ENCODE results near the gene AGL. TPM values are rescaled to one million over a fixed set of nuclear protein-coding genes. Genes with fewer than 3 reads are reported as not detected.
"Not testable (repeated sequence)": the region's sequence is repeated elsewhere in the genome, so short reads cannot be mapped to it uniquely, and the experiment has no call there.

The AGL gene
- total RNA-seq, 2 experiments from 2014 or later = 12.6 to 13.2 TPM

DNA sequence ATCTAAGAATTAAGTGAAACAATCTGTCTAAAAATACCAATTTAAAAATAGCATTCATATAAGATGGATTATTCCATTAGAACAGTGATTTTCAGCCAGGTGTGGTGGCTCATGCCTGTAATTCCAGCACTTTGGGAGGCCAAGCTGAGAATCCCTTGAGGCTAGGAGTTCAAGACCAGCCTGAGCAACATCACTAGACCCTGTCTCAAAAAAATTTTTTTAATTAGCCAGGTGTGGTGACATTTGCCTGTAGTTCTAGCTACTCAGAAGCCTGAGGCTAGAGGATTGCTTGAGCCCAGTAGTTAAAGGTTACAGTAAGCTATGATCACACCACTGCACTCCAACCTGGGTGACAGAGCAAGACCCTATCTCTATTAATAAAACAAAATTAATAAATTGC is 84.6 kb downstream of the AGL start:
- DNase-seq = no peak
- H3K4me3 Mint-ChIP-seq = no peak overlapping the region
- peaks cover 7% of the 10 kb centered on the region for H3K27me3 Mint-ChIP-seq
- H3K36me3 Mint-ChIP-seq (ENCODE audit: low read depth) = no peaks in the 10 kb centered on the region
- POLR2A ChIA-PET = no interaction called here
- CTCF ChIA-PET = interaction anchor here (0.6 kb wide), 1 partner anchor 124 kb away, joined by 5 read pairs; no protein-coding TSS in a partner anchor
- H3K27ac Mint-ChIP-seq = no peak overlapping the region
- H3K9me3 Mint-ChIP-seq = peaks cover 8% of the 10 kb centered on the region
- H3K4me1 Mint-ChIP-seq = no peaks in the 10 kb centered on the region

DNA sequence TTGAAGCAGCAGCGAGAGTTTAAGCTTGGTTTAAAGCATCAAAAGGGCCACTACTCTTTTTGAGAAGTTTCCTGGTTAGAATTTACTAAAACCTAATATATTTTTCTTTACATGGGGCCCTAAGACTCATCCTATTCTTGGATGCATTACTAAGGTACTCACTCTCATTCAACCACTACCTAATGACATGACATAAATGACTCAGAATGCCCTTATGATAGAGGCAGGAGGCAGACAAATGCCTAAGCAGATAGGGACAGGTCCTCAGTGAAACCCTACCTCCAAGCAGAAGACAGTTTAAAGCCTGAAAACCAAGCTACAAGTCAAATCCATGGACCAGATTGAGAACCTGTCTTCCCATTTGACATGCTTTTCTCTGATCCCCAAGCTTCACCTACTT is 85.4 kb downstream of the AGL start:
- ChIA-PET POLR2A (no interaction called here), CTCF (interaction anchor here (0.6 to 1.0 kb wide), 2 partner anchors 56 to 125 kb away, joined by 3 to 5 read pairs; no protein-coding TSS in a partner anchor)
- H3K9me3 Mint-ChIP-seq = peaks cover 8% of the 10 kb centered on the region
- no peak overlapping the region for H3K4me3 Mint-ChIP-seq
- H3K36me3 Mint-ChIP-seq (ENCODE audit: low read depth) = no peaks in the 10 kb centered on the region
- no peak for DNase-seq
- H3K27ac Mint-ChIP-seq = no peak overlapping the region
- peaks cover 7% of the 10 kb centered on the region for H3K27me3 Mint-ChIP-seq
- H3K4me1 Mint-ChIP-seq = no peaks in the 10 kb centered on the region

DNA sequence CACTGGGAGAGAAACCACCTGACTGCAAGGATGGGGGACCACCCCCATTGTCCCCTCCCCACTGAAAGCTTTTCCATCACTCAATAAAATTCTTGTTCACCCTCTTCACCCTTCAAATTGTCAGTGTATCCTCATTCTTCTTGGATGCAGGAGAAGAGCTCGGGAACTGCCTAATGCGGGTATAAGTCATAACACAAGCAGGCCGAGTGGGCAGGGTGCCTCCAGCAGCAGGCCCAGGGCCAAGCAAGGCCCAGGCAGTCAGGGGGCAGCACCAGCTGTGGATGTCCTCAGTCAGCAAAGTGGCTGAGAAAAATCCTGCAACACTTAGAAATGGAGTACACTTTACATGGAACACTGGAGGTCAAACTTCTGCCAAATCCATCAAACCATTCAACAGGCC is 85.9 kb downstream of the AGL start:
- Mint-ChIP-seq H3K4me1 (no peaks in the 10 kb centered on the region), H3K4me3 (no peak overlapping the region), H3K27me3 (peaks cover 7% of the 10 kb centered on the region), H3K36me3 (ENCODE audit: low read depth) (no peaks in the 10 kb centered on the region), H3K9me3 (peaks cover 8% of the 10 kb centered on the region), H3K27ac (no peak overlapping the region)
- ChIA-PET POLR2A (no interaction called here), CTCF (interaction anchor here (1.0 kb wide), 1 partner anchor 57 kb away, joined by 3 read pairs; no protein-coding TSS in a partner anchor)
- no peak for DNase-seq

DNA sequence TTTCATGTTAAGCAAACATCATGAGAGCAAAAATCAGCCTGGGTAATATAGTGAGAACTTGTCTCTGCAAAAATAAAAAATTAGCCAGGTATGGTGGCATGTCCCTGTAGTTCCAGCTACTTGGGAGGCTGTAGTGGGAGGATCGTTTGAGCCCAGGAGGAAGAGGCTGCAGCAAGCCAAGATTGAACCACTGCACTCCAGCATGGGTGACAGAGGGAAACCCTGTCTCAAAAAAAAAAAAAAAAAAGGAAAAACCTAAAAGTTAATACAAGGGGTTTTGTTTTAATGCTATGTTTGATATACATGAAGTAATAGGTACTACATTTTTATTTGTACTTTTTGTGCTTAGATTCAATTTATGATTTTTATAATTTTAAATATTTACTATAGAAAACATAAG is 92.6 kb downstream of the AGL start:
- no peak overlapping the region for H3K4me3 Mint-ChIP-seq
- POLR2A ChIA-PET = no interaction called here
- no peaks in the 10 kb centered on the region for H3K4me1 Mint-ChIP-seq
- H3K27me3 Mint-ChIP-seq = peaks cover 3% of the 10 kb centered on the region
- no peak overlapping the region for H3K27ac Mint-ChIP-seq
- H3K36me3 Mint-ChIP-seq (ENCODE audit: low read depth) = no peaks in the 10 kb centered on the region
- H3K9me3 Mint-ChIP-seq = no peaks in the 10 kb centered on the region
- CTCF ChIA-PET = no interaction called here
- no peak for DNase-seq

GRCh38 chr1:99943223-99943794 is 93.1 kb downstream of the AGL start:
- CTCF ChIA-PET = interaction anchor here (0.6 kb wide), 1 partner anchor 17 kb away, joined by 3 read pairs; no protein-coding TSS in a partner anchor
- H3K36me3 Mint-ChIP-seq (ENCODE audit: low read depth) = no peaks in the 10 kb centered on the region
- no peaks in the 10 kb centered on the region for H3K4me1 Mint-ChIP-seq
- H3K4me3 Mint-ChIP-seq = no peak overlapping the region
- H3K27ac Mint-ChIP-seq = no peak overlapping the region
- H3K9me3 Mint-ChIP-seq = no peaks in the 10 kb centered on the region
- no peak for DNase-seq
- POLR2A ChIA-PET = no interaction called here
- peaks cover 3% of the 10 kb centered on the region for H3K27me3 Mint-ChIP-seq

GRCh38 chr1:99944192-99944591 is 94.0 kb downstream of the AGL start:
- Mint-ChIP-seq H3K27ac (no peak overlapping the region), H3K27me3 (peaks cover 3% of the 10 kb centered on the region), H3K9me3 (no peaks in the 10 kb centered on the region), H3K4me3 (no peak overlapping the region), H3K36me3 (ENCODE audit: low read depth) (no peaks in the 10 kb centered on the region), H3K4me1 (no peaks in the 10 kb centered on the region)
- CTCF ChIA-PET = interaction anchor here (0.6 kb wide), 1 partner anchor 16 kb away, joined by 3 read pairs; no protein-coding TSS in a partner anchor
- POLR2A ChIA-PET = no interaction called here
- DNase-seq = no peak

DNA sequence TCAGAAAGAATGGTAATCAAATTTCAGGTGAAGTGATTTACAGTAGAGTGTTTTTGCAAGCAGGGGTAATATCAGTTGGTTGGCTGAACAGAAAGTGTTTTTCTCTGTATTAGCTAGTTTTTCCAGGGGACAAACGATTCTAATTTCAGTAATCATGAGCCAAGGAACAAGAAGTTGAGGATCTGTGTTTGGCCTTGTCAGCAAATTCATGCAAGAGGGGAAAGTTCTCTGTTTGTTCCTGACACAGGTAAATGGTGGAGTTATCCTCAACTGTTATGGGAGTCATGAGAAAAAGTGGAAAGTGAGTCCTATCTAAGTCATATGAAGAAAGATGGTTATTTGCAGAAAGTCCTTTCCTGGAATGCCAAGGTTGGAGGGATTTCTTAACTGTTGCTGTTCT is 95.0 kb downstream of the AGL start:
- H3K4me1 Mint-ChIP-seq = no peaks in the 10 kb centered on the region
- no peak for DNase-seq
- no peak overlapping the region for H3K27ac Mint-ChIP-seq
- POLR2A ChIA-PET = no interaction called here
- no peaks in the 10 kb centered on the region for H3K36me3 Mint-ChIP-seq (ENCODE audit: low read depth)
- CTCF ChIA-PET = interaction anchor here (0.7 to 0.9 kb wide), 2 partner anchors 34 to 91 kb away, joined by 3 read pairs; no protein-coding TSS in a partner anchor
- peaks cover 3% of the 10 kb centered on the region for H3K27me3 Mint-ChIP-seq
- no peak overlapping the region for H3K4me3 Mint-ChIP-seq
- no peaks in the 10 kb centered on the region for H3K9me3 Mint-ChIP-seq

DNA sequence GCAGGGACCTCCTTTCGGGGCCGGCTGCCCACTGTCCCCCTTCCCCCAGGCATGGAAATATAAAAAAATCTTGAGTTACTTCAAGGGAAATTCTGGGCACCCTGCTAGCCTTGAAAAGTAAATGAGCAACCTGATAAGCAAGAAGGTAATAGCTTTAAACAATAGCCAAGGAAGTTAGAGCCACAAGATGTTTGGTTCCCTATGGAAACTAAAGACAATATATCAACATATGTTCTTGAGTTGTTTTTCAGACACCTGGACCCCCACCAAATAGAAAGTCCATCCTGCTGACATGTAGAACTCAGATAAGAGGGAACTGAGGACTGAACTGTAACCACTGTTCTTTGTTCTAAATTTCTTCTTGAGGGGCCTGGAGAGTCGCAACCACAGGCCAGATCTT is 100.3 kb downstream of the AGL start:
- H3K36me3 Mint-ChIP-seq (ENCODE audit: low read depth) = no peaks in the 10 kb centered on the region
- POLR2A ChIA-PET = no interaction called here
- CTCF ChIA-PET = no interaction called here
- H3K27ac Mint-ChIP-seq = no peak overlapping the region
- DNase-seq = no peak
- H3K4me3 Mint-ChIP-seq = no peak overlapping the region
- H3K4me1 Mint-ChIP-seq = no peaks in the 10 kb centered on the region
- peaks cover 3% of the 10 kb centered on the region for H3K27me3 Mint-ChIP-seq
- no peaks in the 10 kb centered on the region for H3K9me3 Mint-ChIP-seq

- no peaks in the 10 kb centered on the region for H3K9me3 Mint-ChIP-seq
- H3K36me3 Mint-ChIP-seq (ENCODE audit: low read depth) = no peaks in the 10 kb centered on the region
- CTCF ChIA-PET = no interaction called here
Measured at GRCh38 chr1:99952522-99952921, 102.4 kb downstream of the AGL start.

GRCh38 chr1:99955375-99955774 is 105.2 kb downstream of the AGL start:
- Mint-ChIP-seq H3K36me3 (ENCODE audit: low read depth) (no peaks in the 10 kb centered on the region), H3K9me3 (no peaks in the 10 kb centered on the region), H3K27ac (no peak overlapping the region), H3K27me3 (no peaks in the 10 kb centered on the region), H3K4me3 (no peak overlapping the region), H3K4me1 (no peaks in the 10 kb centered on the region)
- no peak for DNase-seq
- ChIA-PET POLR2A (no interaction called here), CTCF (no interaction called here)

More at GRCh38 chr1:99952522-99952921, 102.4 kb downstream of the AGL start:
- H3K4me3 Mint-ChIP-seq = no peak overlapping the region
- H3K27me3 Mint-ChIP-seq = no peaks in the 10 kb centered on the region
- H3K4me1 Mint-ChIP-seq = no peaks in the 10 kb centered on the region
- no peak for DNase-seq
- POLR2A ChIA-PET = no interaction called here
- no peak overlapping the region for H3K27ac Mint-ChIP-seq

DNA sequence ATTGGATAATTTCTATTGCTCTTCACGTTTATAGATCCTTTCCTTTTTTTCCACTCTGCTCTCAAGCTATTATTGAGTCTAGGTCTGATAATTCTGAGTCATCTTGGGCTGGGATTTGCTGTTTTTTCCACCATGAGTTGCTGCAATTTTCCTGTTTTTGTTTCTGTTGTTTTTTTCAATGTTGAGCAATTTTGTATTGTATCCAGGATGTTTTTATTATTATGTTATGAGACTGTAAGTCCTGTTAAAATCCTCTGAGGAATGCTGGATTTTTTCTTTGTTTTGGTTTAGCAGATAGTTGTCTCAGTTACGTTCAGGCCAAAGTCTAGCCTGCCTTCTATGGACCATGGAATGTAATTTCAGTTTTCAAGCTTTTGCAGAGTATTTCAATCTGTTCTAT is 106.6 kb downstream of the AGL start:
- CTCF ChIA-PET = no interaction called here
- no peak for DNase-seq
- Mint-ChIP-seq H3K4me3 (no peak overlapping the region), H3K9me3 (no peaks in the 10 kb centered on the region), H3K27me3 (no peaks in the 10 kb centered on the region), H3K4me1 (no peaks in the 10 kb centered on the region), H3K36me3 (ENCODE audit: low read depth) (no peaks in the 10 kb centered on the region), H3K27ac (no peak overlapping the region)
- POLR2A ChIA-PET = no interaction called here

DNA sequence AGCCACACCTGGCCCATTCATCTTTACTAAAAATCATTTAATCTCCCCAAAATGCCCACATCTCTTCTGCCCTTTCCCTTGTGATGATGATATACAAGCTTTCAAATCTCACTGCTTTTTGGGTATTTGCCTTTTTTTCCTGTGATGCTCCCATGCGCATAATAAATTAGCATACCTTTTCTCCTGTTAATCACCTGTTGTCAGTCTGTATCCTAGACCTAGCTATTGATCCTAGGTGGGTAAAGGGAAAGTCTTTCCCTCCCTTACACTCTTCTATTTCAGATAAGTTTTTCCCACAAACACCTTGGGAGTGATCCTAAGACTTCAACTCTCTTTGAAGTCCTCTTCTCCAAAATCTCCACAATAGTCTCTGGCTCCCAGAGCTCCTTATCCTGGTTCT is 107.7 kb downstream of the AGL start:
- ChIA-PET POLR2A (no interaction called here), CTCF (no interaction called here)
- Mint-ChIP-seq H3K9me3 (no peaks in the 10 kb centered on the region), H3K4me1 (no peaks in the 10 kb centered on the region), H3K4me3 (no peak overlapping the region), H3K36me3 (ENCODE audit: low read depth) (no peaks in the 10 kb centered on the region), H3K27ac (no peak overlapping the region), H3K27me3 (no peaks in the 10 kb centered on the region)
- DNase-seq = no peak

DNA sequence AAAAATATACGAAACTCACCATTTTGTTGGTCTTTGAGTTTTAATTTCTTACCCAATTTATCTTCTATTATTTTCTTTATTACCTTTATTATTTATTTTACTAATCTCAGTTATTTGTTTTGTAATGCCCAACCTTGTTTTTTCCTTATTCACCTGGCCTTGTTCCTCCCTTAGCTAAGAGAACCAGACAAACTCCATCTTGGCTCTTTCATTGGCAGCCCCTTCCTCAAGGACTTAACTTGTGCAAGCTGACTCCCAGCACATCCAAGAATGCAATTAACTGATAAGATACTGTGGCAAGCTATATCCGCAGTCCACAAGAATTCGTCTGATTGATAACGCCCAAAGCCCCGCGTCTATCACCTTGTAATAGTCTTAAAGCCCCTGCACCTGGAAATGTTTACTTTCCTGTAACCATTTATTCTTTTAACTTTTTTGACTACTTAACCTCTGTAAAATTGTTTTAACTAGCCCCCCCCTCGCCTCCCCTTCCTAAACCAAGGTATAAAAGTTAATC is 109.1 kb downstream of the AGL start:
- H3K4me3 Mint-ChIP-seq; H3K27ac Mint-ChIP-seq; POLR2A ChIA-PET; H3K36me3 Mint-ChIP-seq (ENCODE audit: low read depth); CTCF ChIA-PET; H3K27me3 Mint-ChIP-seq; DNase-seq; H3K9me3 Mint-ChIP-seq; H3K4me1 Mint-ChIP-seq: not testable (repeated sequence)

DNA sequence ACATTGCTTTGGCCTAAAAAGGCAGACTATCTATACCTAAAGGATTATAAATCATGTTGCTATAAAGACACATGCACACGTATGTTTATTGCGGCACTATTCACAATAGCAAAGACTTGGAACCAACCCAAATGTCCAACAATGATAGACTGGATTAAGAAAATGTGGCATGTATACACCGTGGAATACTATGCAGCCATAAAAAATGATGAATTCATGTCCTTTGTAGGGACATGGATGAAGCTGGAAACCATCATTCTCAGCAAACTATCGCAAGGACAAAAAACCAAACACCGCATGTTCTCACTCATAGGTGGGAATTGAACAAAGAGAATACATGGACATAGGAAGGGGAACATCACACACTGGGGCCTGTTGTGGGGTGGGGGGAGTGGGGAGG is 110.1 kb downstream of the AGL start:
- H3K27me3 Mint-ChIP-seq; POLR2A ChIA-PET; DNase-seq; H3K36me3 Mint-ChIP-seq (ENCODE audit: low read depth); H3K4me3 Mint-ChIP-seq; H3K27ac Mint-ChIP-seq; H3K4me1 Mint-ChIP-seq; H3K9me3 Mint-ChIP-seq: not testable (repeated sequence)
- CTCF ChIA-PET = interaction anchor here (0.7 kb wide), 1 partner anchor 17 kb away, joined by 3 read pairs; no protein-coding TSS in a partner anchor

Data from activated CD4-positive, alpha-beta T cell treated with anti-CD3 and anti-CD28 coated beads, Interleukin-2, amount 10 ng/mL, durations not matched to agents 7 days and 5 days (primary cell).